ENCODE data around the gene TSTD1. TPM values are rescaled to one million over a fixed set of nuclear protein-coding genes. Genes with fewer than 3 reads are reported as not detected.
A peak's percentile ranks its signal among the peaks of the same experiment; 100 is the strongest.
"Not testable (repeated sequence)": the region's sequence is repeated elsewhere in the genome, so short reads cannot be mapped to it uniquely, and the experiment has no call there.

Gene TSTD1
- total and polyA plus RNA-seq, 2 experiments from 2014 or later, result 94.9 to 244 TPM

DNA sequence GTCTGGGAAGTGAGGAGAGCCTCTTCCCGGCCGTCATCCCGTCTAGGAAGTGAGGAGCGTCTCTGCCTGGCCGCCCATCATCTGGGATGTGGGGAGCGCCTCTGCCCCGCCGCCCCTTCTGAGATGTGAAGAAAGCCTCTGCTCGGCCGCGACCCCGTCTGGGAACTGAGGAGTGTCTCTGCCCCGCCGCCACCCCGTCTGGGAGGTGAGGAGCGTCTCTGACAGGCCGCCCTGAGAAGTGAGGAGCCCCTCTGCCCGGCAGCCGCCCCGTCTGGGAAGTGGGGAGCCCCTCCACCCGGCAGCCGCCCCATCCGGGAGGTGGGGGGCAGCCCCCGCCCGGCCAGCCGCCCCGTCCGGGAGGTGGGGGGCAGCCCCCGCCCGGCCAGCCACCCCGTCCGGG, 9.3 kb downstream of the TSTD1 start:
- not testable (repeated sequence) for DNase-seq (ENCODE audit: low spot score); H2AFZ ChIP-seq; H3K27me3 ChIP-seq (ENCODE audit: insufficient read depth); ATAC-seq; H3K4me1 ChIP-seq (ENCODE audit: insufficient read depth); H3K9me2 ChIP-seq (ENCODE audit: insufficient read depth); H3K4me3 ChIP-seq; H3K4me3 Mint-ChIP-seq; H3K36me3 ChIP-seq (ENCODE audit: insufficient read depth); H3K4me2 ChIP-seq; H4K20me1 ChIP-seq (replicated peaks; ENCODE audit: insufficient read depth); H3K79me2 ChIP-seq (replicated peaks; ENCODE audit: insufficient read depth); H3K27ac Mint-ChIP-seq; H3F3A ChIP-seq (replicated peaks; ENCODE audit: low read depth); H3K27ac ChIP-seq (ENCODE audit: low read depth); H3K27me3 Mint-ChIP-seq (ENCODE audit: insufficient read depth, low read depth, poor library complexity)
- H3K4me1 Mint-ChIP-seq, result peaks cover 10% of the 10 kb centered on the region
- peaks cover 25% of the 10 kb centered on the region for H3K36me3 Mint-ChIP-seq (ENCODE audit: low read depth)
- H3K9me3 Mint-ChIP-seq, result peaks cover 24% of the 10 kb centered on the region

DNA sequence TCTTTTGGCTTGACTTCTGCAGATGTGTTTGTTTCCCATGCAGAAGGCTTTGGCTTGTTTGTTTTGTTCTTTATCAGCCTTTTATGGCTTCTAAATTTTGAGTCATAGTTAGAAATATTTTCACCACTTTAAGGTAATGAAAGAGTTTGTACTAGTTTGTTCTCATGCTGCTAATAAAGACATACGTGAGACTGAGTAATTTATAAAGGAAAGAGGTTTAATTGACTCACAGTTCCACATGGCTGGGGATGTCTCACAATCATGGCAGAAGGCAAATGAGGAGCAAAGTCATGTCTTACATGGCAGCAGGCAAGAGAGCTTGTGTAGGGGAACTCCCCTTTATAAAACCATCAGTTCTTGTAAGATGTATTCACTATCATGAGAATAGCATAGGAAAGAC, 11.8 kb downstream of the TSTD1 start:
- not testable (repeated sequence) for ATAC-seq; H4K20me1 ChIP-seq (replicated peaks; ENCODE audit: insufficient read depth); H3K9me2 ChIP-seq (ENCODE audit: insufficient read depth); H3K4me3 Mint-ChIP-seq; H3K4me3 ChIP-seq; H3K4me1 ChIP-seq (ENCODE audit: insufficient read depth); H3K79me2 ChIP-seq (replicated peaks; ENCODE audit: insufficient read depth); H3K27ac Mint-ChIP-seq; H3K4me2 ChIP-seq; H3K27me3 Mint-ChIP-seq (ENCODE audit: insufficient read depth, low read depth, poor library complexity); H3K27me3 ChIP-seq (ENCODE audit: insufficient read depth); H3K27ac ChIP-seq (ENCODE audit: low read depth); H2AFZ ChIP-seq; H3K4me1 Mint-ChIP-seq; H3F3A ChIP-seq (replicated peaks; ENCODE audit: low read depth); H3K36me3 ChIP-seq (ENCODE audit: insufficient read depth); DNase-seq (ENCODE audit: low spot score)
- Mint-ChIP-seq H3K9me3 (peaks cover 24% of the 10 kb centered on the region), H3K36me3 (ENCODE audit: low read depth) (peaks cover 25% of the 10 kb centered on the region)

DNA sequence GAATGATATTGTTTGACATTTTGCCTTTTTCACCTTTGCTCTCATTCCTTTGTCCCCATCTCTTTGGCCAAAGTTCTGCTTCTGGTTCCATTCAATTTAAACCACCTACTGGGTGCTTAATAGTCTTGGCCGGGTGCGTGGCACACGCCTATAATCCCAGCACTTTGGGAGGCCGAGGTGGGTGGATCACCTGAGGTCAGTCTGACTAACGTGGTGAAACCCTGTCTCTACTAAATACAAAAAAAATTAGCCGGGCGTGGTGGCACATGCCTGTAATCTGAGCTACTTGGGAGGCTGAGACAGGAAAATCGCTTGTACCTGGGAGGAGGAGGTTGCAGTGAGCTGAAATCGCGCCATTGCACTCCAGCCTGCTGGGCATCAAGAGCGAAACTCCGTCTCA, 16.3 kb downstream of the TSTD1 start:
- H3K27ac Mint-ChIP-seq, result peak overlapping the region; percentile 89
- DNase-seq (ENCODE audit: low spot score); H3K27me3 ChIP-seq (ENCODE audit: insufficient read depth); H3K9me2 ChIP-seq (ENCODE audit: insufficient read depth); H2AFZ ChIP-seq; H3K4me2 ChIP-seq; H3K9me3 Mint-ChIP-seq; H3K27ac ChIP-seq (ENCODE audit: low read depth); H3K4me3 ChIP-seq; H3K36me3 ChIP-seq (ENCODE audit: insufficient read depth); ATAC-seq: not testable (repeated sequence)
- peak overlapping the region; percentile 89 for H3K4me3 Mint-ChIP-seq
- H3K36me3 Mint-ChIP-seq (ENCODE audit: low read depth), result peaks cover 13% of the 10 kb centered on the region
- peaks cover 22% of the 10 kb centered on the region for H3K4me1 ChIP-seq (ENCODE audit: insufficient read depth)
- H3K79me2 ChIP-seq (replicated peaks; ENCODE audit: insufficient read depth), result peaks cover 34% of the 10 kb centered on the region
- H3F3A ChIP-seq (replicated peaks; ENCODE audit: low read depth), result peaks cover 13% of the 10 kb centered on the region
- peaks cover 11% of the 10 kb centered on the region for H3K27me3 Mint-ChIP-seq (ENCODE audit: insufficient read depth, low read depth, poor library complexity)
- peaks cover 29% of the 10 kb centered on the region for H4K20me1 ChIP-seq (replicated peaks; ENCODE audit: insufficient read depth)
- H3K4me1 Mint-ChIP-seq, result peaks cover 37% of the 10 kb centered on the region

DNA sequence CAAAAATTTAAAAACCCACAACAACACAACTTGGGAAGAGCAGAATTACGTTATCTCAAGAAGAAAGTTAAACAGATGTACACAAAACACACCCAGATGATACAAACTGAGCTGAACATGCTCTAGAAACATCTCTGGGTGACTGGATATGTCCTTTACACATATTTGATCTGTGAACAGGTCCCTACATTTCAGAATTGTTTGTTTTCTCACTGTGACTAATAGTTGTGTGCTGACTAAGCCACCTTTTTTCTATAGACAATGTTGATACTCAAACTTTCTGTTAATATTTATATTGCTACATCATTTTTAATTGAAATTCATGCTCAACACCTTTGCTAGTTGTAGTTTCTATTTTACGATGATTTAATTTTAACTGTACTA, 16.8 kb downstream of the TSTD1 start:
- peak overlapping the region; percentile 69 for H3K4me2 ChIP-seq
- Mint-ChIP-seq H3K4me1 (peaks cover 42% of the 10 kb centered on the region), H3K4me3 (peak overlapping the region; percentile 89), H3K9me3 (peaks cover 1% of the 10 kb centered on the region; the same call in 1 of the 3 replicates), H3K36me3 (ENCODE audit: low read depth) (peaks cover 12% of the 10 kb centered on the region), H3K27me3 (ENCODE audit: insufficient read depth, low read depth, poor library complexity) (peaks cover 11% of the 10 kb centered on the region), H3K27ac (peak overlapping the region; percentile 100)
- ATAC-seq (no peak), DNase-seq (ENCODE audit: low spot score) (no peak)
- no peaks in the 10 kb centered on the region for H3K9me2 ChIP-seq (ENCODE audit: insufficient read depth)
- H3K36me3 ChIP-seq (ENCODE audit: insufficient read depth), result no peaks in the 10 kb centered on the region
- H3K27ac ChIP-seq (ENCODE audit: low read depth), result peak overlapping the region; percentile 84
- peaks cover 25% of the 10 kb centered on the region for H3K4me1 ChIP-seq (ENCODE audit: insufficient read depth)
- H3K27me3 ChIP-seq (ENCODE audit: insufficient read depth), result no peaks in the 10 kb centered on the region
- no peak overlapping the region for H2AFZ ChIP-seq
- H3K79me2 ChIP-seq (replicated peaks; ENCODE audit: insufficient read depth), result peaks cover 38% of the 10 kb centered on the region
- peak overlapping the region; percentile 47 for H3K4me3 ChIP-seq
- H4K20me1 ChIP-seq (replicated peaks; ENCODE audit: insufficient read depth), result peaks cover 29% of the 10 kb centered on the region
- peaks cover 13% of the 10 kb centered on the region for H3F3A ChIP-seq (replicated peaks; ENCODE audit: low read depth)
- TF ChIP-seq EZH2 (IDR thresholded peaks at IDR 0.05; ENCODE audit: low read depth, unreplicated experiment), result no peak
- no peak for TF ChIP-seq JUNB (IDR thresholded peaks at IDR 0.05; ENCODE audit: unreplicated experiment)
- TF ChIP-seq, protein P1, sequence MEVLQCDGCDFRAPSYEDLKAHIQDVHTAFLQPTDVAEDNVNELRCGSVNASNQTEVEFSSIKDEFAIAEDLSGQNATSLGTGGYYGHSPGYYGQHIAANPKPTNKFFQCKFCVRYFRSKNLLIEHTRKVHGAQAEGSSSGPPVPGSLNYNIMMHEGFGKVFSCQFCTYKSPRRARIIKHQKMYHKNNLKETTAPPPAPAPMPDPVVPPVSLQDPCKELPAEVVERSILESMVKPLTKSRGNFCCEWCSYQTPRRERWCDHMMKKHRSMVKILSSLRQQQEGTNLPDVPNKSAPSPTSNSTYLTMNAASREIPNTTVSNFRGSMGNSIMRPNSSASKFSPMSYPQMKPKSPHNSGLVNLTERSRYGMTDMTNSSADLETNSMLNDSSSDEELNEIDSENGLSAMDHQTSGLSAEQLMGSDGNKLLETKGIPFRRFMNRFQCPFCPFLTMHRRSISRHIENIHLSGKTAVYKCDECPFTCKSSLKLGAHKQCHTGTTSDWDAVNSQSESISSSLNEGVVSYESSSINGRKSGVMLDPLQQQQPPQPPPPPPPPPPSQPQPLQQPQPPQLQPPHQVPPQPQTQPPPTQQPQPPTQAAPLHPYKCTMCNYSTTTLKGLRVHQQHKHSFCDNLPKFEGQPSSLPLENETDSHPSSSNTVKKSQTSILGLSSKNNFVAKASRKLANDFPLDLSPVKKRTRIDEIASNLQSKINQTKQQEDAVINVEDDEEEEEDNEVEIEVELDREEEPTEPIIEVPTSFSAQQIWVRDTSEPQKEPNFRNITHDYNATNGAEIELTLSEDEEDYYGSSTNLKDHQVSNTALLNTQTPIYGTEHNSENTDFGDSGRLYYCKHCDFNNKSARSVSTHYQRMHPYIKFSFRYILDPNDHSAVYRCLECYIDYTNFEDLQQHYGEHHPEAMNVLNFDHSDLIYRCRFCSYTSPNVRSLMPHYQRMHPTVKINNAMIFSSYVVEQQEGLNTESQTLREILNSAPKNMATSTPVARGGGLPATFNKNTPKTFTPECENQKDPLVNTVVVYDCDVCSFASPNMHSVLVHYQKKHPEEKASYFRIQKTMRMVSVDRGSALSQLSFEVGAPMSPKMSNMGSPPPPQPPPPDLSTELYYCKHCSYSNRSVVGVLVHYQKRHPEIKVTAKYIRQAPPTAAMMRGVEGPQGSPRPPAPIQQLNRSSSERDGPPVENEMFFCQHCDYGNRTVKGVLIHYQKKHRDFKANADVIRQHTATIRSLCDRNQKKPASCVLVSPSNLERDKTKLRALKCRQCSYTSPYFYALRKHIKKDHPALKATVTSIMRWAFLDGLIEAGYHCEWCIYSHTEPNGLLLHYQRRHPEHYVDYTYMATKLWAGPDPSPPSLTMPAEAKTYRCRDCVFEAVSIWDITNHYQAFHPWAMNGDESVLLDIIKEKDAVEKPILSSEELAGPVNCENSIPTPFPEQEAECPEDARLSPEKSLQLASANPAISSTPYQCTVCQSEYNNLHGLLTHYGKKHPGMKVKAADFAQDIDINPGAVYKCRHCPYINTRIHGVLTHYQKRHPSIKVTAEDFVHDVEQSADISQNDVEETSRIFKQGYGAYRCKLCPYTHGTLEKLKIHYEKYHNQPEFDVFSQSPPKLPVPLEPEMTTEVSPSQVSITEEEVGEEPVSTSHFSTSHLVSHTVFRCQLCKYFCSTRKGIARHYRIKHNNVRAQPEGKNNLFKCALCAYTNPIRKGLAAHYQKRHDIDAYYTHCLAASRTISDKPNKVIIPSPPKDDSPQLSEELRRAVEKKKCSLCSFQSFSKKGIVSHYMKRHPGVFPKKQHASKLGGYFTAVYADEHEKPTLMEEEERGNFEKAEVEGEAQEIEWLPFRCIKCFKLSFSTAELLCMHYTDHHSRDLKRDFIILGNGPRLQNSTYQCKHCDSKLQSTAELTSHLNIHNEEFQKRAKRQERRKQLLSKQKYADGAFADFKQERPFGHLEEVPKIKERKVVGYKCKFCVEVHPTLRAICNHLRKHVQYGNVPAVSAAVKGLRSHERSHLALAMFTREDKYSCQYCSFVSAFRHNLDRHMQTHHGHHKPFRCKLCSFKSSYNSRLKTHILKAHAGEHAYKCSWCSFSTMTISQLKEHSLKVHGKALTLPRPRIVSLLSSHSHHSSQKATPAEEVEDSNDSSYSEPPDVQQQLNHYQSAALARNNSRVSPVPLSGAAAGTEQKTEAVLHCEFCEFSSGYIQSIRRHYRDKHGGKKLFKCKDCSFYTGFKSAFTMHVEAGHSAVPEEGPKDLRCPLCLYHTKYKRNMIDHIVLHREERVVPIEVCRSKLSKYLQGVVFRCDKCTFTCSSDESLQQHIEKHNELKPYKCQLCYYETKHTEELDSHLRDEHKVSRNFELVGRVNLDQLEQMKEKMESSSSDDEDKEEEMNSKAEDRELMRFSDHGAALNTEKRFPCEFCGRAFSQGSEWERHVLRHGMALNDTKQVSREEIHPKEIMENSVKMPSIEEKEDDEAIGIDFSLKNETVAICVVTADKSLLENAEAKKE (CRISPR knock-in tag; IDR thresholded peaks at IDR 0.05), result no peak
- TF ChIP-seq NANOG (IDR thresholded peaks at IDR 0.05; ENCODE audit: borderline replicate concordance), result no peak
- no peak for TF ChIP-seq EZH2phosphoT487 (IDR thresholded peaks at IDR 0.05; ENCODE audit: unreplicated experiment)
